ENCODE data around the gene IL17RC.

DNA sequence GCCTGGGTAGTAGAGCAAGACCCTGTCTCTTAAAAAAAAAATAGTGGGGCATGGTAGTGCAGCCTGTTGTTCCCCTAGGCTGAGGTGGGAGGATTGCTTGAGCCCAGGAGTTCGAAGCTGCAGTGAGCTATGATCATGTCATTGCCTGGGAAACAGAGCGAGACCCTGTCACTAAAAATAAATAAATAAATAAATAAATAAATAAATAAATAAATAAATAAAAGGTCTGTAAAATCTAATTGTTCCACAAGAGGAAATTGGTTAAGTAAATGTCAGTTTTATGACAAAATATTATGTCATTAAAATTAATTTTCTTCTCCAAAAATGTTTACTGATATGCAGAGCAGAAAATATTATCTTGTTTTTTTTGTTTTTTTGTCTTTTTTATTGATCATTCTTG is 22.1 kb downstream of the IL17RC start:
- TF ChIP-seq, protein P1, sequence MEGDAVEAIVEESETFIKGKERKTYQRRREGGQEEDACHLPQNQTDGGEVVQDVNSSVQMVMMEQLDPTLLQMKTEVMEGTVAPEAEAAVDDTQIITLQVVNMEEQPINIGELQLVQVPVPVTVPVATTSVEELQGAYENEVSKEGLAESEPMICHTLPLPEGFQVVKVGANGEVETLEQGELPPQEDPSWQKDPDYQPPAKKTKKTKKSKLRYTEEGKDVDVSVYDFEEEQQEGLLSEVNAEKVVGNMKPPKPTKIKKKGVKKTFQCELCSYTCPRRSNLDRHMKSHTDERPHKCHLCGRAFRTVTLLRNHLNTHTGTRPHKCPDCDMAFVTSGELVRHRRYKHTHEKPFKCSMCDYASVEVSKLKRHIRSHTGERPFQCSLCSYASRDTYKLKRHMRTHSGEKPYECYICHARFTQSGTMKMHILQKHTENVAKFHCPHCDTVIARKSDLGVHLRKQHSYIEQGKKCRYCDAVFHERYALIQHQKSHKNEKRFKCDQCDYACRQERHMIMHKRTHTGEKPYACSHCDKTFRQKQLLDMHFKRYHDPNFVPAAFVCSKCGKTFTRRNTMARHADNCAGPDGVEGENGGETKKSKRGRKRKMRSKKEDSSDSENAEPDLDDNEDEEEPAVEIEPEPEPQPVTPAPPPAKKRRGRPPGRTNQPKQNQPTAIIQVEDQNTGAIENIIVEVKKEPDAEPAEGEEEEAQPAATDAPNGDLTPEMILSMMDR (IDR thresholded peaks at IDR 0.05): no peak
- TF ChIP-seq POLR2A (IDR thresholded peaks at IDR 0.05): no peak

Data from esophagus squamous epithelium (tissue), 4 donors.